Measurements from ENCODE around the gene NBAS. TPM values are rescaled to one million over a fixed set of nuclear protein-coding genes. Genes with fewer than 3 reads are reported as not detected.

The NBAS gene
- total RNA-seq, 1 donor from 2014 or later: 57.6 TPM

DNA sequence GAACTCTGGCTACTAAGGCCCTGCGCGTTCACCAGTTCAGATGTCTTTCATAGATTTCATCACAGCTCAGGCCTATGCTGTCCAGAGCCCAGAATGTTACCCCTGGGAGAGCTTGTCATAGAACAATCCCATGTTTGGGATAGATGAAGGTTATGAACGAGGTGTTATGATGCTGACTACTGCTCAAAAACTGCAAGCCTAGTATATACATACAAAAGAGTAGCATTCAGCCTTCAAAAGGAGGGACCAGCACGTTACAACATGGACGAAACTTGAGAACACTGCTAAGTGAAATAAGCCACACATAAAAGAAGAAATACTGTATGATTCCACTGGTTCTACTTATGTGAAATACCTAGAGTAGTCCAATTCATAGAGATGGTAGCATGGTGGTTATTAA lies 401.9 kb downstream of the NBAS start:
- H3K4me1 Mint-ChIP-seq (ENCODE audit: low read depth, unreplicated experiment): peaks cover 9% of the 10 kb centered on the region
- Histone ChIP-seq H3K79me2 (ENCODE audit: insufficient read depth, low read length) (no peaks in the 10 kb centered on the region), H3K4me2 (ENCODE audit: low read length) (no peak overlapping the region), H3K27me3 (ENCODE audit: insufficient read depth, low read length) (no peaks in the 10 kb centered on the region), H3K9me3 (ENCODE audit: insufficient read depth, low read depth, low read length) (no peaks in the 10 kb centered on the region), H4K20me1 (ENCODE audit: insufficient read depth, low read length) (no peaks in the 10 kb centered on the region), H2AFZ (ENCODE audit: low read depth, low read length) (no peak overlapping the region), H3K27ac (ENCODE audit: low read depth, low read length) (no peak overlapping the region), H3K4me1 (ENCODE audit: insufficient read depth, low read length) (peaks cover 4% of the 10 kb centered on the region), H3K36me3 (ENCODE audit: insufficient read depth, low read length) (no peaks in the 10 kb centered on the region), H3K9ac (ENCODE audit: low read length) (no peak overlapping the region), H3K4me3 (ENCODE audit: insufficient read depth, low read depth, low read length) (no peak overlapping the region)
- H3K9me3 Mint-ChIP-seq (ENCODE audit: unreplicated experiment): no peaks in the 10 kb centered on the region
- H3K27ac Mint-ChIP-seq (ENCODE audit: unreplicated experiment): no peak overlapping the region
- DNase-seq (ENCODE audit: low read depth) (no peak), FAIRE-seq (no peak)
- peaks cover 9% of the 10 kb centered on the region for H3K27me3 Mint-ChIP-seq (ENCODE audit: low read depth, unreplicated experiment)
- no peak overlapping the region for H3K4me3 Mint-ChIP-seq (ENCODE audit: unreplicated experiment)
- TF ChIP-seq, protein P1, sequence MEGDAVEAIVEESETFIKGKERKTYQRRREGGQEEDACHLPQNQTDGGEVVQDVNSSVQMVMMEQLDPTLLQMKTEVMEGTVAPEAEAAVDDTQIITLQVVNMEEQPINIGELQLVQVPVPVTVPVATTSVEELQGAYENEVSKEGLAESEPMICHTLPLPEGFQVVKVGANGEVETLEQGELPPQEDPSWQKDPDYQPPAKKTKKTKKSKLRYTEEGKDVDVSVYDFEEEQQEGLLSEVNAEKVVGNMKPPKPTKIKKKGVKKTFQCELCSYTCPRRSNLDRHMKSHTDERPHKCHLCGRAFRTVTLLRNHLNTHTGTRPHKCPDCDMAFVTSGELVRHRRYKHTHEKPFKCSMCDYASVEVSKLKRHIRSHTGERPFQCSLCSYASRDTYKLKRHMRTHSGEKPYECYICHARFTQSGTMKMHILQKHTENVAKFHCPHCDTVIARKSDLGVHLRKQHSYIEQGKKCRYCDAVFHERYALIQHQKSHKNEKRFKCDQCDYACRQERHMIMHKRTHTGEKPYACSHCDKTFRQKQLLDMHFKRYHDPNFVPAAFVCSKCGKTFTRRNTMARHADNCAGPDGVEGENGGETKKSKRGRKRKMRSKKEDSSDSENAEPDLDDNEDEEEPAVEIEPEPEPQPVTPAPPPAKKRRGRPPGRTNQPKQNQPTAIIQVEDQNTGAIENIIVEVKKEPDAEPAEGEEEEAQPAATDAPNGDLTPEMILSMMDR (IDR thresholded peaks at IDR 0.05; ENCODE audit: insufficient read depth, low read depth, low read length): no peak
- TF ChIP-seq EZH2 (IDR thresholded peaks at IDR 0.05; ENCODE audit: insufficient read depth, low read length): no peak
- H3K36me3 Mint-ChIP-seq (ENCODE audit: low read depth, unreplicated experiment): no peaks in the 10 kb centered on the region

DNA sequence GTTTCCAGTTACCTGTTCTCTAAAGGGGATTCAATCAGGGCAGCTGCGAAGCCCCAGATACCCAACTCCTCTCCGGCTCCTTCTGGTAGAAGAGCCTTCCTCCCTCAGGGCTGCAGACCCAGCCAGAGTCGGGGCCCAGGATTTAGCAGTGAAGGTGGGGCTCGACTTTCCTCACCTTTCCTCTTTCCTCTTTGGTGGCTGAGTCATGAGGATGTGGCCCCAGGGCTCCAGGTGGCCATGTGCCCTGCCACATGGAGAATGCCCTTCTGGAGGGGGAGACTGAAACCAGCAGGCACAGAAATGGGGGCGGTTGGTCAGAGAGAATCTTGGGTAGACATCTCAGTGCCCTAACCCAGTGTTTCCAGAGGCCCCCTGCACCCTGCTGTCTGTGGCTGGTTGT lies 402.6 kb downstream of the NBAS start:
- H2AFZ ChIP-seq (ENCODE audit: low read depth, low read length): no peak overlapping the region
- H3K27me3 Mint-ChIP-seq (ENCODE audit: low read depth, unreplicated experiment): peaks cover 9% of the 10 kb centered on the region
- FAIRE-seq (no peak), DNase-seq (ENCODE audit: low read depth) (no peak)
- H3K9me3 ChIP-seq (ENCODE audit: insufficient read depth, low read depth, low read length): no peaks in the 10 kb centered on the region
- no peak overlapping the region for H3K27ac ChIP-seq (ENCODE audit: low read depth, low read length)
- no peak overlapping the region for H3K9ac ChIP-seq (ENCODE audit: low read length)
- TF ChIP-seq, protein P1 (IDR thresholded peaks at IDR 0.05; ENCODE audit: insufficient read depth, low read depth, low read length): no peak
- TF ChIP-seq EZH2 (IDR thresholded peaks at IDR 0.05; ENCODE audit: insufficient read depth, low read length): no peak
- H4K20me1 ChIP-seq (ENCODE audit: insufficient read depth, low read length): no peaks in the 10 kb centered on the region
- no peaks in the 10 kb centered on the region for H3K79me2 ChIP-seq (ENCODE audit: insufficient read depth, low read length)
- H3K36me3 ChIP-seq (ENCODE audit: insufficient read depth, low read length): no peaks in the 10 kb centered on the region
- peaks cover 10% of the 10 kb centered on the region for H3K4me1 Mint-ChIP-seq (ENCODE audit: low read depth, unreplicated experiment)
- H3K27ac Mint-ChIP-seq (ENCODE audit: unreplicated experiment): no peak overlapping the region
- H3K9me3 Mint-ChIP-seq (ENCODE audit: unreplicated experiment): no peaks in the 10 kb centered on the region
- no peak overlapping the region for H3K4me3 ChIP-seq (ENCODE audit: insufficient read depth, low read depth, low read length)
- no peak overlapping the region for H3K4me3 Mint-ChIP-seq (ENCODE audit: unreplicated experiment)
- no peak overlapping the region for H3K4me2 ChIP-seq (ENCODE audit: low read length)
- no peaks in the 10 kb centered on the region for H3K27me3 ChIP-seq (ENCODE audit: insufficient read depth, low read length)
- peaks cover 4% of the 10 kb centered on the region for H3K4me1 ChIP-seq (ENCODE audit: insufficient read depth, low read length)
- H3K36me3 Mint-ChIP-seq (ENCODE audit: low read depth, unreplicated experiment): no peaks in the 10 kb centered on the region

DNA sequence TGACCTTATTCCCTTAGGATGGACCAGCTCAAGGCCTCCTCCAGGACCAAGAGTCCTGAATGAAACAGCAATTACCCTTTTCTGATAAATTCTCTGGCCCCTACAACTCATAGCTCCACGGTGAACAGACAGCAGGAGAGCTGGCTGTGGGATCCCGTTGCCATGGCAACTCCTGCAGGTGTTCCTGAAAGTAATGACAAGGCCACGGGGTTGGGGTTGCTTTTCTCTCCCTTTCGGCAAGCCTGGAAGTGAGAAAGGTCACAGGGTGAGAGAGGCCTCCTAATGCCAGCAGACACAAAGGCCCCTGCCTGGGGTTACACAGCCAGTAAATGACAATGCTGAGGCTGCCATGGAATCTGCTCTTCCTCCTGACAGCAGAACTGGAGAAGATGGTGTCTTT lies 403.0 kb downstream of the NBAS start:
- no peaks in the 10 kb centered on the region for H3K36me3 ChIP-seq (ENCODE audit: insufficient read depth, low read length)
- no peak for FAIRE-seq
- no peak for DNase-seq (ENCODE audit: low read depth)

More for the DNA sequence above, 403.0 kb downstream of the NBAS start:
- Mint-ChIP-seq H3K4me1 (ENCODE audit: low read depth, unreplicated experiment) (peaks cover 8% of the 10 kb centered on the region), H3K27ac (ENCODE audit: unreplicated experiment) (no peak overlapping the region), H3K27me3 (ENCODE audit: low read depth, unreplicated experiment) (peaks cover 9% of the 10 kb centered on the region), H3K36me3 (ENCODE audit: low read depth, unreplicated experiment) (no peaks in the 10 kb centered on the region), H3K4me3 (ENCODE audit: unreplicated experiment) (no peak overlapping the region), H3K9me3 (ENCODE audit: unreplicated experiment) (no peaks in the 10 kb centered on the region)
- TF ChIP-seq, protein P1 (IDR thresholded peaks at IDR 0.05; ENCODE audit: insufficient read depth, low read depth, low read length): no peak
- TF ChIP-seq EZH2 (IDR thresholded peaks at IDR 0.05; ENCODE audit: insufficient read depth, low read length): no peak
- Histone ChIP-seq H3K27me3 (ENCODE audit: insufficient read depth, low read length) (no peaks in the 10 kb centered on the region), H3K4me2 (ENCODE audit: low read length) (no peak overlapping the region), H3K4me1 (ENCODE audit: insufficient read depth, low read length) (peaks cover 4% of the 10 kb centered on the region), H3K9ac (ENCODE audit: low read length) (no peak overlapping the region), H2AFZ (ENCODE audit: low read depth, low read length) (no peak overlapping the region), H4K20me1 (ENCODE audit: insufficient read depth, low read length) (no peaks in the 10 kb centered on the region), H3K9me3 (ENCODE audit: insufficient read depth, low read depth, low read length) (no peaks in the 10 kb centered on the region), H3K4me3 (ENCODE audit: insufficient read depth, low read depth, low read length) (no peak overlapping the region), H3K79me2 (ENCODE audit: insufficient read depth, low read length) (no peaks in the 10 kb centered on the region), H3K27ac (ENCODE audit: low read depth, low read length) (no peak overlapping the region)

Data from astrocyte (in vitro differentiated cells and primary cell).